Hepatocyte (in vitro differentiated cells): Measurements from ENCODE around the gene S100G.

ENCODE experiments used
- EZH2phosphoT487 ChIP-seq: fragments of 200-600 bp; sonication (generic); IDR thresholded peaks from one replicate; pipeline ENCODE4 v1.6.1; 2018; ENCODE audit warnings: antibody characterized with exemption, mild to moderate bottlenecking, low read depth, moderate library complexity; ENCODE audit not compliant: unreplicated experiment, severe bottlenecking
- TF ChIP-seq, protein P1 (sequence below): fragments of 200-600 bp; sonication (generic); IDR thresholded peaks from 2 replicates; pipeline ENCODE4 v1.5.1; 2016; ENCODE audit warnings: antibody characterized with exemption, mild to moderate bottlenecking; ENCODE audit not compliant: poor library complexity

DNA sequence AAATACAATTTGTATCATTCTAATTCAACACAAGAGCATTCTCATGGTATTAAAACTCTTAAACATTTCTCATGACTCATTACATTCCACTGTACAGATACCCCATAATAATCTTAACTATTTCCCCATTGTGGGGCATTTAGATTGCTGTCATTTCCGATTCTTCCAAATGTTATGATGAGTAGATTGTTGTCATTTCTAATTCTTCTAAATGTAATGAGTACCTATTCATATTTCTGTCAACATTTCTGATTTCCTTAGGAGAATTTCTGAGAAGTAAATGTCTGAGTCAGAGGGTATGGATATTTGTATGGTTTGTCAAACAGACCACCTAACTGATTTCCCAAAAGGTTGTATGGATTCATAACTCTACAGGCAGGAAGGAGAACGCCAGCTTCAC lies 8.3 kb downstream of the S100G start:
- TF ChIP-seq, protein P1, sequence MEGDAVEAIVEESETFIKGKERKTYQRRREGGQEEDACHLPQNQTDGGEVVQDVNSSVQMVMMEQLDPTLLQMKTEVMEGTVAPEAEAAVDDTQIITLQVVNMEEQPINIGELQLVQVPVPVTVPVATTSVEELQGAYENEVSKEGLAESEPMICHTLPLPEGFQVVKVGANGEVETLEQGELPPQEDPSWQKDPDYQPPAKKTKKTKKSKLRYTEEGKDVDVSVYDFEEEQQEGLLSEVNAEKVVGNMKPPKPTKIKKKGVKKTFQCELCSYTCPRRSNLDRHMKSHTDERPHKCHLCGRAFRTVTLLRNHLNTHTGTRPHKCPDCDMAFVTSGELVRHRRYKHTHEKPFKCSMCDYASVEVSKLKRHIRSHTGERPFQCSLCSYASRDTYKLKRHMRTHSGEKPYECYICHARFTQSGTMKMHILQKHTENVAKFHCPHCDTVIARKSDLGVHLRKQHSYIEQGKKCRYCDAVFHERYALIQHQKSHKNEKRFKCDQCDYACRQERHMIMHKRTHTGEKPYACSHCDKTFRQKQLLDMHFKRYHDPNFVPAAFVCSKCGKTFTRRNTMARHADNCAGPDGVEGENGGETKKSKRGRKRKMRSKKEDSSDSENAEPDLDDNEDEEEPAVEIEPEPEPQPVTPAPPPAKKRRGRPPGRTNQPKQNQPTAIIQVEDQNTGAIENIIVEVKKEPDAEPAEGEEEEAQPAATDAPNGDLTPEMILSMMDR = no peak
- TF ChIP-seq EZH2phosphoT487 = no peak
